Stimulated activated naive CD4-positive, alpha-beta T cell (primary cell): ENCODE results near the gene TK2.
"Not testable (repeated sequence)": the region's sequence is repeated elsewhere in the genome, so short reads cannot be mapped to it uniquely, and the experiment has no call there.

Experiments
- DNase-seq, 6 experiments: peaks; one replicate each; lab custom pipeline; 2025; lab: John Stamatoyannopoulos, UW

The TK2 gene

GRCh38 chr16:66507731-66508239, 42.1 kb downstream of the TK2 start:
- no peak for DNase-seq

- DNase-seq = no peak
Observed at GRCh38 chr16:66503612-66504011, 46.3 kb downstream of the TK2 start.

- no peak for DNase-seq
Observed at GRCh38 chr16:66503030-66503429, 46.9 kb downstream of the TK2 start.

- DNase-seq = no peak
Observed at GRCh38 chr16:66502020-66502913, 47.7 kb downstream of the TK2 start.

- DNase-seq = not testable (repeated sequence)
Observed at GRCh38 chr16:66501563-66501962, 48.4 kb downstream of the TK2 start.

GRCh38 chr16:66497921-66498320, 52.0 kb downstream of the TK2 start:
- DNase-seq = not testable (repeated sequence)

- not testable (repeated sequence) for DNase-seq
Observed at GRCh38 chr16:66496226-66496625, 53.7 kb downstream of the TK2 start.

GRCh38 chr16:66495440-66495839, 54.5 kb downstream of the TK2 start:
- DNase-seq = no peak

- DNase-seq = no peak
Observed at GRCh38 chr16:66494916-66495315, 55.0 kb downstream of the TK2 start.

GRCh38 chr16:66493490-66494401, 56.2 kb downstream of the TK2 start:
- no peak for DNase-seq

GRCh38 chr16:66491716-66492064, 58.2 kb downstream of the TK2 start:
- DNase-seq = no peak

- no peak for DNase-seq
Observed at GRCh38 chr16:66490774-66491715, 58.9 kb downstream of the TK2 start.

GRCh38 chr16:66489818-66490217, 60.1 kb downstream of the TK2 start:
- DNase-seq = no peak

- no peak for DNase-seq
Observed at GRCh38 chr16:66489385-66489784, 60.5 kb downstream of the TK2 start.

- no peak for DNase-seq
Observed at GRCh38 chr16:66488505-66488904, 61.4 kb downstream of the TK2 start.

- no peak for DNase-seq
Observed at GRCh38 chr16:66487580-66488275, 62.2 kb downstream of the TK2 start.

- DNase-seq = no peak
Observed at GRCh38 chr16:66486773-66487579, 62.9 kb downstream of the TK2 start.

GRCh38 chr16:66486199-66486772, 63.6 kb downstream of the TK2 start:
- no peak for DNase-seq

- no peak for DNase-seq
Observed at GRCh38 chr16:66485376-66485775, 64.5 kb downstream of the TK2 start.
